ENCODE measurements around the gene SMAD5.

- TF ChIP-seq REST (IDR thresholded peaks at IDR 0.05; ENCODE audit: low read depth) (no peak), POLR2A (IDR thresholded peaks at IDR 0.05; ENCODE audit: borderline replicate concordance, extremely low read depth, insufficient read depth, insufficient read length) (no peak), ZNF274 (IDR thresholded peaks at IDR 0.05; ENCODE audit: low read depth, low read length) (no peak), POLR2AphosphoS5 (IDR thresholded peaks at IDR 0.05; ENCODE audit: low read depth, low read length) (no peak), CTCF (IDR thresholded peaks at IDR 0.05 in 2 of 3, conservative IDR thresholded peaks at IDR 0.05 in 1 of 3; ENCODE audit: borderline replicate concordance in 1 of 3, insufficient read depth in 1 of 3, low read depth in 2 of 3, low read length in 2 of 3) (no peak), TCF7L2 (IDR thresholded peaks at IDR 0.05; ENCODE audit: borderline replicate concordance, extremely low read depth, insufficient read depth, insufficient read length) (no peak), SRF (IDR thresholded peaks at IDR 0.05; ENCODE audit: low read depth) (no peak), YY1 (IDR thresholded peaks at IDR 0.05; ENCODE audit: extremely low read depth, insufficient replicate concordance, low read depth, low read length) (no peak), SIN3A (IDR thresholded peaks at IDR 0.05; ENCODE audit: low read depth) (no peak), EZH2 (IDR thresholded peaks at IDR 0.05) (no peak), CBX3 (IDR thresholded peaks at IDR 0.05; ENCODE audit: low read depth) (no peak), JUND (IDR thresholded peaks at IDR 0.05) (no peak), ATF3 (IDR thresholded peaks at IDR 0.05) (no peak), MAX (IDR thresholded peaks at IDR 0.05) (no peak)
Observed at GRCh38 chr5:136134653-136135052, 2.0 kb downstream of the SMAD5 start.
